ENCODE measurements around the gene CFAP97D1.

CFAP97D1 gene

DNA sequence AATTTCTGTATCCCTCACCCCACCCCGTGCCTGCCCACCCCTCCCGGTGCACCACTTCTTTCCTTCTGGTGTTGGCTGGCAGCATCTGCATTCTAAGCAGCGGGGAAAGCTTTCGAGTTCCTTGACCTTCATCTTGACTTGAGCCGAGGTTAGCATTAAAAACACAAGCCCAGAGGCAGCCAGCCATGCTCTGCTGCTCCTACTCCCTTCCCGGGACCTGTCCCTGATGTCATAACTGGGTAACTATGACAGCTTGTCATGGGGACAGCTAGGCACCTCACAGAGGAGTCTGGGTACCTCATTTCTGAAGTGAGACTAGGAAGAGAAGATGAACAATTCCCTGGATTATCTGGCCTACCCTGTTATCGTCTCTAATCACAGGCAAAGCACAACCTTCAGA lies at the start of gene CFAP97D1:
CFAP97D1 (plus strand) TSS at position 301 of the 400 bp plus-strand sequence; CDS start at position 329, 28 bp downstream.
- no peak for DNase-seq (ENCODE audit: low read depth in 3 of 3)

DNA sequence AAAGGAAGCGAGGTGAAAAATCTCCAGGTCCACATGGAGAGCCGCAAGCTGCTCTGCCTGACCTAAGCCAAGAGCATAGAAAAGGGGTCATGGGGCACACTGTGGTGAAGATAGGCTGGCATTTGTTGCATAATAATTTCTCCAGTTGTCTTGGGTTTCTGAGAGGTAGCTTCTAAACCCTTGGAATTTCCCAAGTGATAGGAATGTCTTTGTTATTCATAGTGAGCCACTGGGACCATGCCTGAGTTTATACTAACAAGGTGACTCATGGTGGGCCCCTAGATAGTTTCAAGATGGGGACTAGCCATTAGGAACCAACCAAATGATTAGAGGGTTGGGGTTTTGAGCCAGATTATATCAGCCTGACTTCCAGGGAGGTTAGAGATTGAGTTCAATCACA lies 47.3 kb upstream of the CFAP97D1 start:
- DNase-seq (ENCODE audit: low read depth in 3 of 3), result no peak

GRCh38 chr17:43733956-43734355 lies 46.3 kb upstream of the CFAP97D1 start:
- DNase-seq (ENCODE audit: low read depth in 3 of 3), result no peak

GRCh38 chr17:43734376-43734775 lies 45.9 kb upstream of the CFAP97D1 start:
- DNase-seq (ENCODE audit: low read depth in 3 of 3), result no peak

GRCh38 chr17:43736389-43736788 lies 43.8 kb upstream of the CFAP97D1 start:
- no peak for DNase-seq (ENCODE audit: low read depth in 3 of 3)

- no peak for DNase-seq (ENCODE audit: low read depth in 3 of 3)
These were observed 42.5 kb upstream of the CFAP97D1 start for GRCh38 chr17:43737722-43738121.

- DNase-seq (ENCODE audit: low read depth in 3 of 3), result no peak
These were observed 39.7 kb upstream of the CFAP97D1 start for GRCh38 chr17:43740541-43740940.

DNA sequence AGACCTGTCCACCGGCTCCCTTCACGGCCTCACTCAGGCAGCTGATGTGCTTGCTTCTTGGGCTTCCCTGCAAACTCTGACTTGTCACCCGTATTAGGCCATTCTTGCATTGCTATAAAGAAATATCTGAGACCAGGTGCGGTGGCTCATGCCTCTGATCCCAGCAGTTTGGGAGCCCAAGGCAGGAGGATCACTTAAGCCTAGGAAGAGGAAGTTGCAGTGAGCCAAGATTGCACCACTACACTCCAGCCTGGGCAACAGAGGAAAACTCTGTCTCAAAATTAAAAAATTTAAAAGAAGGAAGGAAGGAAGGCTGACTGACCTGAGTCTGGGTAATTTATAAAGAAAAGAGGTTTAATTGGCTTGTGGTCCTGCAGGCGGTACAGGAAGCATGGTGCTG lies 38.6 kb upstream of the CFAP97D1 start:
- no peak for DNase-seq (ENCODE audit: low read depth in 3 of 3)

GRCh38 chr17:43745541-43745940 lies 34.7 kb upstream of the CFAP97D1 start:
- DNase-seq (ENCODE audit: low read depth in 3 of 3), result no peak

GRCh38 chr17:43750153-43750552 lies 30.1 kb upstream of the CFAP97D1 start:
- no peak for DNase-seq (ENCODE audit: low read depth in 3 of 3)

- DNase-seq (ENCODE audit: low read depth in 3 of 3), result no peak
These were observed 26.6 kb upstream of the CFAP97D1 start for GRCh38 chr17:43753493-43754129.

DNA sequence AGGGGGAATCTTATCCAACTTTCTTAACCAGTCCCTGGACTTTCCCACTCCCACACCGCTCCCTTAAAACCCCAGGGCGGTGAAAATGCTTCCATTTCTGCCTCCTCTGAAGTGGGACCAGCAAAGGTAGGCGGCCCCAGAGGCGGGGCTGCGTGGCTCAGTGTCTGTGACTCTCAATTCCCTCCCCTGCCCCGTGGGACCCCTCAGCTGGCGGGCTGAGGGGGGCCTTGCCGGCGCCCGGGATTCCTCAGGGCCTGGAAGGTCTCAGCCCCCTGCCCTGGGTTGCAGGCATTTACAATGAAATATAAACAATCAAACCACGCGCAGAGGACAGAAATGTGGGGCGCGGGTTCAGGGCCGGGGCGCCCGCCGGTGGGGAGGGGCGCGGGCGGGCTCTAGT lies 25.3 kb upstream of the CFAP97D1 start:
- no peak for DNase-seq (ENCODE audit: low read depth in 3 of 3)

DNA sequence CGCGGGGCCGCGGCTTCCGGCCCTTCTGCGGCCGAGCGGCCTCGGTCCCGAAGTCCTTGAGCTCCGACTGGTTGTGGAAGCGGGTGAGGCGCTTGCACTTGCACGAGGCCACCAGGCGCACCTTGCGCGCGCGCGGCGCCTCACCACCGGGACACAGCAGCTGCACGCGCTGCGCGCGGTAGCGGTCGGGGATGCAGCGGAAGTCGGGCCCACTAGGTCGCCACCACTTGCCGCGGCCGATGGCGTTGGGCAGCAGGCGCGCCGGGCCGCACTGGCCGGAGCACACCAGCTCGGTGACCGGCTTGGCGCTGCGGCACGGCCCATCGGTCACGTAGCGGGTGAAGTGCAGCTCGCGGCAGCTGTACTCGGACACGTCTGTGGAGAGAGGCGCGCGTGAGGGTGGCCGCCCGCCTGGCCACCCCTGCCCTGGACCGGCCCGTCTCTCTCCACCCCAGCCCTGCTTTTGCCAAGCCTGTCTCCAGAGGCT lies 24.8 kb upstream of the CFAP97D1 start:
- DNase-seq (ENCODE audit: low read depth in 3 of 3), result peak in 1 of 3 experiments; percentile 11

GRCh38 chr17:43756201-43756600 lies 24.0 kb upstream of the CFAP97D1 start:
- no peak for DNase-seq (ENCODE audit: low read depth in 3 of 3)

DNA sequence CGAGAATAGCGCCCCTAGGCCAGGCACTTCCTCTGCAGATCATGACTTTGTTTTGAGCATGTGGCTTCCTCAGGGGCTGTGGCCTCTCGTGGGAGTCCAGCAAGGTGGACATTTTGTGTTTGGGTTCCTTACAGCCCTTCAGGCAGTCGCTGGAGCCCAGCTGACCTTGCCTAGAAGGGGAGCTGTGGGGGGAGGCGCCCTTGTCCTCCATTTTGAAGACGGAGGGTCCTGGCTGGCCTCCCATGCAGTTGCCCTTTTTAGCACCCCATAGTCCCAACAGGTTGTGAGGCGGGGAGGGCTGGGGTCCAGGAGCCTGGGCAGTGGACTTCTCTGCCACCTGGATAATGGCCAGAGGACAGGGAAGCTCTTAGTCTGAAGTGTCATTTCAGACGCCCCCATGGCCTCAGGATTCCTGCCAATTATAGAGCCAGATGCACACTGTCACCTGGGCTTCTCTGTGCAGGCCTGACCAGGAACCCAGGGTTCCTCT lies 23.0 kb upstream of the CFAP97D1 start:
- no peak for DNase-seq (ENCODE audit: low read depth in 3 of 3)

- DNase-seq (ENCODE audit: low read depth in 3 of 3), result no peak
These were observed 22.1 kb upstream of the CFAP97D1 start for GRCh38 chr17:43758086-43758485.

DNA sequence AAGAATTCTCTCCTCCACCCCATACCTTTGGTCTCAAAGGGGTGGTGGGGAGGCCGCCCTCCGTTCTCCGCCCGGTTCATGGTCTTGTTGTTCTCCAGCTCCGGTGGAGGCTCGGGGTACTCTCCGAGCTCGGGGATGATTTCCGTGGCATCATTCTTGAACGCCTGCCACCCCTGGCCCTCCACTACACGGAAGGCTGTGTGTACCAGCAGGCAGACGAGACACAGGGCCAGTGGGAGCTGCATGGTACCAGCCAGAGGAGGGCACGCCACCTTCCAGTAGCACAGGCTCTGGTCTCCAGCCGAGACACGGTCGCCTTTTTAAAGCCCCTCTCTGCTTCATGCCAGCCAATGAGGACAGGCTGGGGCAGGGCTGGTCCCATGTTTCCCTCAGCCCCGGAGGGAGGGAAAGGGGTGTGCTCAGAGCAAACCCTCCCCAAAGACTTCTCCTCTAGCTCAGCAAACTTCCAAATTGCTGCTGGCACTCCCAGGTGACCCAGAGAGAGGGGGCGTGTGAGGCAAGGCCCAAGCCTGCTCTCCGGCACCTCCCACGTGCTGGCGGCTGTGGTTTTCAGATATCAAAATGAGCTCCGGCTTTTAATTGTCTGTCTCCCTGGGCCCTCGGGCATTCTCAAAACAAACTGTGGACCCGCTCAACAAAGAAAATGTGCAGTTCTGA lies 21.6 kb upstream of the CFAP97D1 start, which contains the start of gene SOST:
SOST (minus strand) TSS at position 295 of the 678 bp plus-strand sequence; CDS start at position 245, 50 bp downstream.
- no peak for DNase-seq (ENCODE audit: low read depth in 3 of 3)

DNA sequence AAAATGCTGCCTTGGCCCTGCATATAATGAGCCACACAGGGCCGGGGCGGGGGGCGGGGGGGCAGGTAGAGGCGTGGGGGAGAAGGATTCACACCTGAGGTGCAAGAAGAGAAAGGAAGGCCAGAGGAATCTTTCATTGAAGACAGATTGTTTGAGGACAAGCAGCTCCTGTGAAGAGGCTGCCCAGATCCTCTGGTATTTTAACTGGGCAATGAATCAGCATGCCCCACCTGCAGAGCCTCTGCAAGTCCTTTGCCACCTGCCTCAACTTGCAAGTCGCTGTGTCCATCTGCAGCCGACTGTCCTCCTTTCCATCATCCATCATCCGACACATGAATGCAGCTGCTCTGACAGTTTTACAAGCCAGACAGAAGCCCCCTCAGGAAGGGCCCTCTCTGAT lies 20.4 kb upstream of the CFAP97D1 start:
- DNase-seq (ENCODE audit: low read depth in 3 of 3), result no peak

GRCh38 chr17:43760254-43760852 lies 19.9 kb upstream of the CFAP97D1 start:
- peak; percentile 78 to 92 (median 90) for DNase-seq (ENCODE audit: low read depth in 3 of 3)

- DNase-seq (ENCODE audit: low read depth in 3 of 3), result peak in 2 of 3 experiments; percentile 25 to 33
These were observed 13.7 kb upstream of the CFAP97D1 start for GRCh38 chr17:43766413-43767052.

- no peak for DNase-seq (ENCODE audit: low read depth in 3 of 3)
These were observed 13.1 kb upstream of the CFAP97D1 start for GRCh38 chr17:43767053-43767712.

DNA sequence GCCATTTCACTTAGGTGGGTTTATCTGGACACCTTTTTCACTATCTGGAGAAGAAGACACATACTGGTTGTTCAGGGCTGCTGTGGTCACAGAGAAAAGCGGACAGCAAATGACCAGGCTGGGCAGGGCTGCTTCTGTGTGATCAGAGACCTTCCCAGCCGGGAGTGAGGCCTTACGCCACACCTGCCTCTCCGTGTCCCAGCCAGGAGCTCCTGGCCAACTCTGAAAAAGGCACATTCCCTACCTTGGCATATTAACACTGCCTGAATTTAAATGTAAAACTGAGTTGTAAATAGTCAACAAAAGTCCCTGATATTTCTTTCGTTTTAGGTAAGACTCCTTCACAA lies 12.5 kb upstream of the CFAP97D1 start:
- no peak for DNase-seq (ENCODE audit: low read depth in 3 of 3)
